GM21786 (cell line): Measurements from ENCODE around the gene FGFRL1.
"Not testable (repeated sequence)": the region's sequence is repeated elsewhere in the genome, so short reads cannot be mapped to it uniquely, and the experiment has no call there.

Experiments
- ATAC-seq: cut with Tn5 transposase; IDR thresholded peaks from one replicate; pipeline ENCODE4 v1.9.1; 2021; ENCODE audit not compliant: unreplicated experiment

FGFRL1 gene

GRCh38 chr4:1036976-1037810 is 25.8 kb downstream of the FGFRL1 start:
- no peak for ATAC-seq

DNA sequence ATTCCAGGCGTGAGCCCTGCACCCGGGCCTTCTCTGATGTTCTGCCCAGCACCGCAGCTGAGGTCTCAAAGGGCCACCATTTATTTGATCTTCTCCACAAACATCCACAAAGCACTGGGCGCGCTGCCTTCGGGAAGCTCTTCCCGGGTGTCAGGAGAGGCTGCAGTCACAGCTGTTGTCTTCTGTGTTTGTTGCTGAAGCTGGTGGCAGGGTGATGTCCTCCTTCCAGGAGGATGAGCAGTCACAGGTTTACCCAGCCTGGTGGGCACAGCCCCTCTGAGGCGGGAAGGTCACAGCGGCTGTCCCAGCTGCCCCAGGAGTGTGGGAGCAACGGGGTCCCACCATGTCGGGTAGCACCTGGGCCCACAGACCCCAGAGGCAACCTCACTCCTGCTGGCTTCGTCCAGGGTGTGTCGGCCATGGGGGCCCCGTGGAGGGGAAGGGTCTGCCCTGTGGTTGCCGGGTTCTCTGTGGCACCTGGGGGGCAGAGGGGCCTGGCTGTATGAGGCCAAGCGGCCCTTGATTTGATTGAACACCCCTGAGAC is 27.6 kb downstream of the FGFRL1 start:
- ATAC-seq = no peak

DNA sequence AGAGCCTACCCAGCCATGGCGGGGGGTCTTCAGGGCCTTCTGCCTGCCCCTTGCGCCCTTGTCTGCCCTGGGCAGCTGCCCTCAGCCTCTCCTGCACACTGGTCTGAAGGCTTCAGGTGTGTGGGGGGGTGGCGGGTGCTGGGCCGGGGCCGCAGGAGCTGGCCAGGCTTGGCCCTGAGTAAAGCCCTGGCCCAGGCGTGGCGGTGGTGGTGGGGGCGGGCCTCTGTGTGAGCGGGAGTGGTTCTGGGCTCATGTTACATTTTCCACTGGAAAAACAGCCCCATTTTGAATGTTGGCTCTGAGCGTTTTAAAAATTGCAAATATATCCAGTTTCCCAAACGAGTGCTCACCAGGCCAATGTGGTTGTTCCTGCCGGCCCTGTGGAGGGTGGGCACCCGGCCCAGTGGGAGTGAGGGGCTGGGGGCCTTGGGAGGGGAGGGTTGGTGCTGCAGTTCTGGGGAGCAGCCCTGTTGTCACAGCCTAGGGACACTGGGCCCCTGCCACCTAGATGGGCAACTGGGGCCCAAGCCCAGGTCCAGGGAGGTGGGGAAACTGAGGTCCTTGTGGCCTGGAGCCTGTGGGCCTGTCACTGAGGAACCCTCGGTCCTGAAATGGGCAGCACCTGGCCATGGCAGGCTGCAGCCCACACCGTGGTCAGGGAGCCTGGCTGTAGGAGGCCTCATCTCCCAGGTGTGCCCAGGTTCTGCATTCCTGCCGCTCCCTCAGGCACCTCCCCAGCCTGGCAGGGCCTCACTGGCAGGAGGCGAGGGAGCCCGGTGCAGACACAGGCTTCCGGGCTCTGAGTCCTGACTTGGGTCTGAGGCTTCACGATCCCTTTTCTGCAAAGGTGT is 28.3 kb downstream of the FGFRL1 start:
- no peak for ATAC-seq

- ATAC-seq = no peak
Measured at GRCh38 chr4:1040344-1041146, 29.1 kb downstream of the FGFRL1 start.

DNA sequence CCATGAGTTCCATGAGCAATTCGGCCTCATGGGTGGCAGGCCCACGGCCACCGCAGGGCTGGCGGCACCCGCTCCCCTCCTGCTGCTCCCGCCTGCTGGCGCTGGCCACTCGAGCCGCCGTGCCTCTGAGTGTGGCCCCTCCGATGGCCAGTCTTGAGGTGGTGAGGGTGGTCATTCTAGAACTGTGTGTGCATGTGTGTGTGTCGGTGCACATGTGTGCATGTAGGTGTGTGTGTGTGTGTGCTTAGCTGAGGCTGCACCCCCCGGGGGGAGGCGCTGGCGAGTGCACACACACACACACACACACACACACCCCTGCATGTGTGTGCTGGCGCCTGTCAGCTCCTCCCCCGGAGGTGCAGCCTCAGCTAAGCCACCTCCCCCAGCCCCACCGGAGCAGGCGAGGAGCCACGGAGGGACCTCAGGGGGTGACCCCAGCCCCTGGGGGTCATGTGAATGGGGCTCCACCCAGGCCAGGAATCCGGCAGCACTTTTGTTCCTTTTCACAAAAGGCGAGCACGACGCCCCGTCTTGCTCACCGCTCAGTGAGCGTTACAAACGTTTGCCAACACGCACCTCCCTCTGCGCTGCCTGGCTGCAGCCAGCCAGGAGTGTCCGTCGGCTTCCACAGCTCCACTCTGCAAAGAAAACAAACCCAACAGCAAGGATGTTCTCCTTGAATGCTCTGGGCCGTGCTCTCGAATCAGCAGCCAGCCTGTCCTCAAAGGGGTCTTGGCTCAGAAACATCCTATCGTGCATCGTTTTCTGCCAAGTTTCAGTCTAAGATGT is 29.9 kb downstream of the FGFRL1 start:
- ATAC-seq = no peak

GRCh38 chr4:1041936-1042330 is 30.5 kb downstream of the FGFRL1 start:
- ATAC-seq = no peak

- no peak for ATAC-seq
Measured at GRCh38 chr4:1042352-1043055, 31.1 kb downstream of the FGFRL1 start.

DNA sequence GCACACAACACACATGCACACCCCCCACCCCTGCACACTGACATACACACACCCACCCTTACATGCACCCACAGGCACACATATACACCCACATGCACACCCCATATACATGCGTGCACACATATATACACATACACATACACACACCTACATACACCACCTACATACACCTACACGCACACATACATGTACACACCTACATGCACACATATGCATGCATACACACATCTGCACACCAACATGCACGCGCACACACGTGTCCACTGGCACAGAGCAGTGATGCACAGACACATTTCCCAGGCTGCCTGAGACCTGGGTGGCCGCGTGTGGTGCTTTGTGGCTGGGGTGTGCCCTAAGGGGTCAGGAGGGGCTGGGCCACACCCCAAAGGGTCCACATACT is 31.7 kb downstream of the FGFRL1 start:
- no peak for ATAC-seq

DNA sequence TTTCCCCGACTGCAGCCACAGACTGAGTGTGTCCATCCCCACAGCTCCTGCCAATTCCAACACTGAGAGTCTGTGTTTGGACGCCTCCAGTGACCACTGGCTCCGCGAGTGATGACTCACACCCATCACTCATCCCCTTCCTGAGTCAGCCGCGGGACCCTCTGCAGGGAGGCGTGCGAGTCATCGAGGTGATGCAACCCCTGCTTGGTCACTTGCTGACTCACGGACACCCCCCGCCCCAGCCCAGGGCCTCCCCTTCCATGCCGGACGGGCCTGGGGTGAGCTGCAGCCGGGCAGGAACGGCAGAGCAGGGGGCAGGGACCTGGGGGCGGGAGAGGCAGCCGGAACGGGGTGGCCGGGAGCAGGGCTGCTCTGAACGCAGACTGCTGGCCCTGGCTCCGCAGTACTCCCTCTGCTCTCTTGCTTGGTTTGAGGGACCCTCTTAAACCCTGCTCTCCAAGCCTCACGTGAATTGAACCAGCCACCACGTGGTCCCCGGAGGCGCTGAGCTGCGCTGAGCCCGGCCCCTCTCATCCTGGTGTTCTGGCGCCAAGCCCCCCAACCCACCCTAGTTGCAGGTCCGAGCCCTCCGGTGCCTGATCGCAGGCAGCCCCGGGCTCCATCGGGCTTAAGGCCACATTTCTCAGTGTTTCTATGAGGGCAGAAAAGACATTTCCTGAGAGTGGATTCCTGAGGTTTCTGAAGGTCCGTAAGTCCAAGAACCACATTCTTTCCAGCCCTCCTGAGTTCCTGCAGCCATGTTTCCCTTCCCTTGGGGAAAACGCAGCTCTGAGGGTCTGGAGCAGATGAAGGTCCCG is 32.4 kb downstream of the FGFRL1 start:
- ATAC-seq = no peak

GRCh38 chr4:1044469-1045192 is 33.2 kb downstream of the FGFRL1 start:
- no peak for ATAC-seq

DNA sequence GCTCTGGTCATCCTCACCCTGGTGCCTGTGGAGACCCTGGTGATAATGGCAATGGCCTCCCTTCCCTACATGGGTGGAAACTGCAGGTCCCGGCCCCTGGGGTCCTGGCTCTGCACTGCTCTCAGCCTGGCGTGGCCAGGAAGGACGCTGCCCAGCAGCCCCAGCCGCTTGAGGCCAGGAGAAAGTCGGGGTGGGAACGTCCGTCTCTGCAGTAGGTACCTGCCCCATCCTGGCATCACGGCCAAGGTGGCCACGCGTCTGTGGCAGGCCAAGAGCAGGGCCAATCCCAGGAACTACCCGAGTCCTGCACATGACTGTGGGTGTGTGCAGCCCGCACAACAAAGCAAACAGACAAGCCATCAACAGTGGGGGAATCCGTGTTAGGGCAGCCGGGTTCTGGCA is 33.8 kb downstream of the FGFRL1 start:
- ATAC-seq = no peak

GRCh38 chr4:1045595-1046201 is 34.3 kb downstream of the FGFRL1 start:
- no peak for ATAC-seq

- not testable (repeated sequence) for ATAC-seq
Measured at GRCh38 chr4:1046581-1047011, 35.2 kb downstream of the FGFRL1 start.

DNA sequence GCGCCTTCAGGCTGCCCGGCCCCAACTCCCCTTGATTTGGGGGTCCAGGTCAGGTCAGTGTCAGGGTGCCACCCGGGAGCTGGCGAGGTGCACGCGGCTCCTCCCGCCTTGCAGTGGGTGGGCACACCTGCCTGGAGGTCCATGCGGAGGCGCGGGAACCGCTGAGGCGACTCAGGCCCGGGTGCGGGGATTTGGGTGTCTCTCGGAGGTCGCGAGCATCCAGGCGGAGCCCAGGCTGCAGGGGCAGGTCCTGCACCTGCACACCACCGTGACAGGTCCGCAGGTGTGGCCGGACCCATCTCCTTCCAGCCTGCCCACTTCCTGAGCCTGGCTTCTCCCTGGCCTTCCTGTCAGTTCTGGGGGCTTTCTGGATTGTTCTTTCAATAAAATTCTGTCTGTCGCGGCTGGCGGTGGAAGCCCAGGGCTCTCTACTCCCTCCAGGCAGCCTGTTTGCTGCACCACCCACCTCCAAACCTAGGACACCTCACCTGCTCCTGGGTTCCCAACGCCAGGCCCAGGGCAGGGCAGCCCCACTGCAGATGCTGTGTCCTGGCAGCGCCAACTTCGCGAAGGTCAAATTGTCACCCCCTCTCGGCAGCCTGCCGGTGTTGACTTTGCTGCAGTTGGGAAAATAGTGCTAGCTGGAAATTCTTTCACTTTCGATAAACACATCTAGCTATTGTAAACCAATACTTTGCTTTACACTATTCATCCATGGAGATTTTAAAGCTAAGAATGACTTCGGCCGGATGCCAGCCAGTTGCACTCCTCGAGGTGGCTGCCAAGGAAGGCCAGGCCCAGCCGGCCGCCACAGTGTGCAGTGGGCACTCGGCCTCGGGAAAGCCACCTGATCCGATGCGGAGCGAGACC is 35.9 kb downstream of the FGFRL1 start:
- no peak for ATAC-seq

DNA sequence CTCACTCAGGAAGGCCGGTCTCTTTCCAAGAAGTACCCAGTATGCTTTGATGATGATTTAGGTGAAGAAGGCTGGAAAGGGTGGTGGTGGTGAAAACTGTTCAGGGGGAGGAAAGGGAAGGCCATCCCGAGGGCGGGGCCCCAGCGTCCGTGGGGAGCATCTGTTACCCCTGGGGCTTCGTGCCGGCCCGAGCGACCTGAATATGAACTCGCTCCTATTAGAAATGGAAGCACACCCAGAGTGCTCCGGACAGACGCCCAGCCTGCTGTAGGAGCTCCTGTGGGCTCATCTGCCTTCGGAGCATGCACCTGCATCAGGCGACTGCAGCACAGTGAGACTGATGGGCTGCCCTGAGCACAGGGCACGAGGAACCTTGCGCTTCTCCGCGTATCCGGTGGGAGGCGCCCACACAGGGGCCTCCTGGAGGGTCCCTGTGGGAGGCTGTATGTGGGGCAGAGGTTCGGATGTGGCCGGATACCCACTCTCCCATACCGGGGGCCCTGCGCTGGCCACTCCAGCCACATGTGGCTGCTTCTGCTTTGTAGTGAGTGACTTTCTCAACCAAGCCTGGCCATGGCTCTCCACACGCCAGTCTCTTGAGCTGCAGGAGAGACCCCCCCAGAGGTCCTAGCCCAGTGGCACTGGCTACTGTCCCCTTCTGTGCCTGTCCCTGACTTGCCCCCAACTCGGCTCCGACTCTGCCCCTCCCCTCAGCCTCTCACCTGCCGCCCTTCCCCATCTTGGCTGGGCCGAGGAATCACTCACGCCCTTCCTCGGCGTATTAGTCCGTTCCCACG is 36.7 kb downstream of the FGFRL1 start:
- no peak for ATAC-seq
